Measurements from ENCODE around the gene PEDS1.

Gene PEDS1

DNA sequence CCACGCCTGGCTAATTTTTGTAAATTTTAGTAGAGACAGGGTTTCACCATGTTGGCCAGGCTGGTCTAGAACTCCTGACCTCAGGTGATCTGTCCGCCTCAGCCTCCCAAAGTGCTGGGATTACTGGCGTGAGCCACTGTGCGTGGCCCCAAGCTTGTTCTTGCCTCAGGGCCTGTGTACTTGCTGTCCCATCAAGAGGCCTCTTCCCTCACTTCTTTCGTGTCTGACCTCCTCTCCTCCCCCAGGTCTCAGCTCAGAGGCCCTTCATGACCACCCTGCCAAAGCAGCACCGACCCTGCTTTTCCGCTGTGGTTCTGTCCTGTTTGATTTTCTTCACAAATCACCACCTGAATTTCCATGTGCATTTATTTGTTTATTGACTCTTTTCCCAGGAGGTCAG is 30.1 kb downstream of the PEDS1 start:
- DNase-seq, result no peak
- in situ Hi-C loops (cut with HindIII; ENCODE audit: low pct_ligation_motif_present, low pct_unique_long_range_greater_than_20kb, low sequenced_read_pairs), result no loop called here

DNA sequence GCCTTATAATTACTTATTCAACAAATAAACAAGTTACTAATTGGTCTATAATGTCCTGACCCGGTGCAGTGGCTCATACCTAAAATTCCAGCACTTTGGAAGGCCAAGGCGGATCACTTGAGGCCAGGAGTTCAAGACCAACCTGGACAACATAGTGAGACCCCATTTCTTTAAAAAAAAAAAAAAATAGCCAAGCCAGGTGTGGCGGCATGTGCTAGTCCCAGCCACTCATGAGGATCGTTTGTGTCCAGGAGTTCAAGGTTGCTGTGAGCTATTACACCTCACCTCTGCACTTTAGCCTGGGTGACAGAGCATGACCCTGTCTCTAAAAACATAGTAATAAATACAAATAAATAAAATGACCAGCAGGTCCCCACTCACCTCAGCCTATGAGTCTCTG is 30.8 kb downstream of the PEDS1 start:
- no peak for DNase-seq
- in situ Hi-C loops (cut with HindIII; ENCODE audit: low pct_ligation_motif_present, low pct_unique_long_range_greater_than_20kb, low sequenced_read_pairs), result no loop called here

DNA sequence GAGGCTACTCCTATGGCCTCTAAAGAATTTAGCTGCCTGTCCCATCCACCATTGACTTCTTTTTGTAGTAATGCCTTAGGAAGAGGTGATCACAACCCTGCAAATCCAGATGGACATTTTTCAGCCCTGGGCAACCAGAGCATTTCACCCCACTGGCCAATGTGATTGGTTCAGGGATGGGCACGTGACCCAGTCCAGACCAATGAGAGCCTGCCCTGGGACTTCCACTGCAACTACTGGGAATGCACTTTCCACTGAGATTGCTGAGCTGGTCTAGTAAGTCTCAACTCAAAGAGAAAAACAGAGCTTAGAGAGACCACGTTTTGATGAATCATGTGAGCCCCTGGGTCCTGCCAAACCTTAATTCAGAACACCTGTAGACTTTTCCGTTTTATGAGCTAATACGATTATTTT is 31.7 kb downstream of the PEDS1 start:
- in situ Hi-C loops (cut with HindIII; ENCODE audit: low pct_ligation_motif_present, low pct_unique_long_range_greater_than_20kb, low sequenced_read_pairs), result no loop called here
- no peak for DNase-seq

DNA sequence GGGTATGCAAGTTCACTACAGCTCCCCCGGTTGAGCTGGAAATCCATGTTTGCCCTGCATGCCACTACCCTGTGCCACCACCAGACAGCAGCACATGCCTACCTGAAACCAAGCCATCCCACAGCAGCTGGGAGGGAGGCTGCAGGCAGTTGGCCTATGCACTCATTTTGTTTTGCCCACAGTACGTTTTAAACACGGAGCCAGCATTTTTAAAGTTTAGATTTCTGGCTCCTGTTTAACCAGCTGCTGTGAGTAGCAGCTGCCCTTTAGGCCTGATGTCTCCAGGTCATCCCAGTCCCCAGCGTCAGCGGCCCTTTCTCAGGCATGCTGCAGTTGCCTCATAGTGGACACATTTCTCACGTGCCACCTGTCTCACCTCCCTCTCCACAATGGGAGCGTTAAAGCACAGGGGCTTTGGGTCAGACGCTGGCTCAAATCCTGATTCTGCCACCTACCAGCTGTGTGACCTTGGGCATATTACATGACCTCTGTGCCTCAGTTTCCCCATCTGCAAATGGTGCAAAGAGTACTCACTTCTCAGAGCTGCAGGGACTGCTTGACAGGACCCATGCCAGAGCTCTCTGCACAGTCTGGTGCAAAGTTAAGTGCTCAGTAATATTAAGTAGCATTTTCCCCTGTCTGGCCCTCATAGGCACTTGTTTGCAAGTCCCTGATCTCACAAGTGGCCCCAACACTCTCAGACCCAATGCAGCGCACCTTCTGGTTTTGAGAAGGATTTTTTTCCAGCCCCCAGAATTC is 32.4 kb downstream of the PEDS1 start:
- peak; percentile 67 for DNase-seq
- in situ Hi-C loops (cut with HindIII; ENCODE audit: low pct_ligation_motif_present, low pct_unique_long_range_greater_than_20kb, low sequenced_read_pairs), result no loop called here

DNA sequence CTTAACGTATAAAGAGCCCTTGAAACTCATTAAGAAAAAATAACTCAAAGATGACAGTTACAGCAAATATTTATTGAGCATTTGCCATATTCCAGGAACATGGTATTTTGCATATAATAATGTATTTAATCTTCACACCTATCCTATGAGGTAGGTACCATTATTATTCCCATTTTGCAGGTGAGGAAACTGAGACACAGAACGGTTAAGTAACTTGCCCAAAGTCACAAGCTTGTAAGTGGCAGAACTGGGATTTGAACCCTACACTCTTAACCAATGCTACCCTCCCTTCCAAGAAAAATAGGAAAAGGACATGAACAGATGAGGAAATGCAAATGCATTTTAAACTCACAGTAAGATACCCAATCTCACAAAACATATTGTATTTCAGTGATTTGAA is 35.3 kb downstream of the PEDS1 start:
- in situ Hi-C loops (cut with HindIII; ENCODE audit: low pct_ligation_motif_present, low pct_unique_long_range_greater_than_20kb, low sequenced_read_pairs), result no loop called here
- no peak for DNase-seq

DNA sequence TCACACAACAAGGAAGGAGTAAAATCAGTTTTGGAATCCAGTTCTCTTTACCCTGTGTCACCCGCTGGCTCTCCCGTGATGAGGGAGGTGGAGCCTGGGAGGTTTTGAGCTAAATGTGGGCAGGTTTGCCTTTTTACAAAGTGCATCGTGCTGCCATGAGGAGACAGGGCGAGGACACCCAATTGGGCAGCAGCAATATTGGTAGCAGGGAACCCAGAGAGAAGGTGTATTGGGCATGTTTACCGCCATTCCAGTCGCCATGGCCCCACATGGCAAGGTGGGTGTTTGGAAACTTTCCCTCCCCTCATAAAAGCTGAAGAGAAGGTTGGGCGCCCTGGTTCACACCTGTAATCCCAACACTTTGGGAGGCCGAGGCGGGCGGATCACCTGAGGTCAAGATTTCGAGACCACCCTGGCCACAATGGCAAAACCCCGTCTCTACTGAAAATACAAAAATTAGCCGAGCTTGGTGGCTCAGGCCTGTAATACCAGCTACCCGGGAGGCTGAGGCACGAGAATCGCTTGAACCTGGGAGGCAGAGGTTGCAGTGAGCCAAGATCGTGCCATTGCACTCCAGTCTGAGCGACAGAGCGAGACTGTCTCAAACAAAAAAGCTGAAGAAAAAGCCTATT is 37.0 kb downstream of the PEDS1 start:
- no peak for DNase-seq
- in situ Hi-C loops (cut with HindIII; ENCODE audit: low pct_ligation_motif_present, low pct_unique_long_range_greater_than_20kb, low sequenced_read_pairs), result no loop called here

DNA sequence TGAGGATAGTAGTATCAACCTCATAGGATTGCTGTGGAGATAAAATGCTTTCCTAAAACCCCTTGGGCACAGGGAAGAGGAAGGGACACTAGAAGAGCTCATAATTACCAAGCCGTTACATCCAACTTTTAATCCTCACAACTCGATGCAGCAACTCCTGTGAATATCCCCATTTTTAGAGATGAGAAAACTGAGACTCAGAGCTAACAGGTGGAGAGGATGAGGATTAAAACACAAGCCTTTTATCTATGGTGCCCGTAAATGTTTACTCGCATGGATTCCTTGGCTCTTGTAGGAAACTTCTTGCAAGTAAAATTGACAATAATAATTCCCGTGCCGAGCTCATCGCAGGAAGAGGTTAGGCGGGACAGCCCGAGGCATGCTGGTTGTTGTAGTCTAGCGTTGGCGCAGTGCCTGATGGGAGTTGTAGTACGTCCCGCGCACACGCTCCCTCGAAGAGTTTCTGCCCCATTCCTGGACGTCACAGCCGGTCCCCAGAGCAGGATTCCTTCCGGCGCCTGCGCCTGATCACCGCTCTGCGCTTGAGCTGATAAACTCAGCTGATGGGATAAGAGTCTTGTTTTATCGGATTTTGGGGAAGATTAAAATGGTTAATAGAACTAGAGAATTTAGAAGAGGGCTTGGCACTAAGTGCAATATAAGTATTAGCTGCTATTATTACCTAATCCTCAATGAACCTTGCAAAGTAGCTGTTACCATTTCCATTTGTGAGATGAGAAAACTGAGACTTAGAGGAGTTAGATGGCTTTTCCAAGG is 37.7 kb downstream of the PEDS1 start:
- in situ Hi-C loops (cut with HindIII; ENCODE audit: low pct_ligation_motif_present, low pct_unique_long_range_greater_than_20kb, low sequenced_read_pairs), result no loop called here
- peak; percentile 93 for DNase-seq

DNA sequence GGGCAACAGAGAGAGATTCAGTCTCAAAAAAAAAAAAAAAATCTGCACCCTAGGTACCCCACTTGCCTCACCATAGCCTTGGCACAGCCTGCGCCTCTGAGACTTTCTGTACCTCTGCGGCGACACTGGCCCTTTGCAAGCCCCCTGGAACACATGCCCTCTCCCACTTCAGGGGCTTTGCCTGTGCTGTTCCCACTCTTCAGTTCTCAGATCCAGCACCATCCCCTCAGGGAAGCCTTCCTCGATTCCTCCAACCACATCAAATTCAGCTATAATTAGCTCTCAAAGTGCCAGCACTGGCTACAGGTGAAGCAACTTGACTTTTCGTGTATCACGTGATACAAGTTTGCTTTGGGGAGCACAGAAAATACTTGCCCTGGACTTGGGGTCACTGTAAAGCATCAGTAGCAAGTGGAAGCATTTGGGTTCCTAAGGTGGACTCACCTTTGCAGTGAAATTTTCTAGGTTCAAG is 38.4 kb downstream of the PEDS1 start:
- in situ Hi-C loops (cut with HindIII; ENCODE audit: low pct_ligation_motif_present, low pct_unique_long_range_greater_than_20kb, low sequenced_read_pairs), result no loop called here

DNA sequence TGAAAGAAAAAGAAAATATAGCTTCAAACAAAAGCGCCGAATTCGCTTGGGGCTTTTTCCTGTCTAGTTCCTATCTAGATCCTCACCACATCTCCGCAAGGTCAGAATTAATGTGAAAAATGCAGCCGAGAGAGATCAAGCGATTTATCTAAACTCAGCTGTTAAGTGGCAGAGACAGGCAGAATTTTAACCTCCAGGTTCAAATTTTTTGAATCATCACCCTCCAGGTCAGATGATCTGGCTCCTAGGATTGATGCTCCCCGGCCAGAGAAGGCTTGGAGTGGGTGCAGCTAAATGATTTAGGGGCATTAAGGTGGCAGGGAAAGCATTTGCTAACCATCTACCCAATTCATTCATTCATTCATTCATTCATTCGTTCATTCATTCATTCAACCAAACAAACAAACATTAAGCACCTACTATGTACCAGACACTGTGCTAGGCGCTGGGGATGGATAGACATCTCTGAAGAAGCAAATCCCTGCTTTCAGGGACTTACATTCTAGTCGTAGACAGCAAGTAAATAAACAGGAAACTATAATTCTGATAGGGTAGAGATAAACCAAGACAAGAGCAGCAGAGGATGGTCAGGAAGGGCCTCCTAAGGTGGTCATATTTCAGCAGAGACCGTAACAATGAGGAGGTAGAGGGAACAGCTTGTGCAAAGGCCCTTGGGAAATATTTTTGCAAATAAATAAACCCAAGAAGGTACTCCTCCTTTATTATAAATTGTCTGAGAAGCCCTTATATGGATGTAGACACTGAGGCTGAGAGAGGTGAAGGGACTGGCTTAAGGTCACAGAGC is 39.9 kb downstream of the PEDS1 start:
- no peak for DNase-seq
- in situ Hi-C loops (cut with HindIII; ENCODE audit: low pct_ligation_motif_present, low pct_unique_long_range_greater_than_20kb, low sequenced_read_pairs), result no loop called here

More for the DNA sequence above, 38.4 kb downstream of the PEDS1 start:
- no peak for DNase-seq

DNA sequence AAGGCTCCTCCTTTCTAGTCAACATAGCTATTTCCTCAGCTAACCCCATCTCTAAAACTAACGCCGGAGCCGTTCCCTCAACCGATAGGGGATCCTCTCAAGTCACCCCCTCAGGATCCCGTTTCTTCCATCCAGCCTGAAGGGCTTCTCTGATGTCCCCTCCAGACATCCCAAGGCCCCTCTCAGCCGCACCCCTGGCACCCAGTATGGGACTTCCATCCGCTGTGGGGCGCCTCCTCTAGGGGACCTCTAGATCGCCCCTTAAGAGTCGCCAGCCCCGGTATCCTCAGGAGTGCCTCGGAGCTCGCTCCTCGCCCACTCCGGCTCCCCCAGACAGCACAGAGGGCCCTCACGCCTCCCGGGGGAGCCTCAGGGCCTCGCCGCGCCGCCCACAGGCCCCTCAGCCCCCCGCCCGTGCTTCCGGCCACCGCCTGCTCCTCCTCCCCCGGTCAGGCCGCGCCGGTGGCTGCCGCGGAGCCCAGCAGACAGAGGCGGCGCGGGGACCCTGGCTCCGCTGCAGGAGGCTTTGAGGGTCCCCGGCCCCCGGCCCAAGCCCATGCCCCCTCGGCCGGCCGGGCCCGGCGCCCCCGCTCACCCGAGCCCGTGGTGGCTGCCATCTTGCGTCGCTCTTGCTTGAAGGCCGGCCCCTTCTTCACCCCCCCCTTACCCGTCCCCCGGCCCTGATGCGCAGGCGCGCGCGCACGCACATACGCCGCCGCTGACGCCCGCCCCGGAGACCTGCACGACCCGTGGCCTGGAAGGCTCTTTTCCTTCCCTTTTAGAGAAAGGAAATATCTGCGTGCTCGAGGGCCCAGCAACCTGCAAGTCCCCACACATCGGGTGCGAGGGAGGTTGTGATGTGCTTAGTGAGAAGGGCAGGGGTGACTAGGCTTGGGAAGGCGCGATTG is 40.8 kb downstream of the PEDS1 start, which contains the start of gene UBE2V1:
Gene UBE2V1, minus strand, starts transcription at position 639 of the 908 bp plus-strand sequence. Its CDS starts 22 bp downstream, at position 617.
- DNase-seq, result peak; percentile 78
- in situ Hi-C loops (cut with HindIII; ENCODE audit: low pct_ligation_motif_present, low pct_unique_long_range_greater_than_20kb, low sequenced_read_pairs), result no loop called here

DNA sequence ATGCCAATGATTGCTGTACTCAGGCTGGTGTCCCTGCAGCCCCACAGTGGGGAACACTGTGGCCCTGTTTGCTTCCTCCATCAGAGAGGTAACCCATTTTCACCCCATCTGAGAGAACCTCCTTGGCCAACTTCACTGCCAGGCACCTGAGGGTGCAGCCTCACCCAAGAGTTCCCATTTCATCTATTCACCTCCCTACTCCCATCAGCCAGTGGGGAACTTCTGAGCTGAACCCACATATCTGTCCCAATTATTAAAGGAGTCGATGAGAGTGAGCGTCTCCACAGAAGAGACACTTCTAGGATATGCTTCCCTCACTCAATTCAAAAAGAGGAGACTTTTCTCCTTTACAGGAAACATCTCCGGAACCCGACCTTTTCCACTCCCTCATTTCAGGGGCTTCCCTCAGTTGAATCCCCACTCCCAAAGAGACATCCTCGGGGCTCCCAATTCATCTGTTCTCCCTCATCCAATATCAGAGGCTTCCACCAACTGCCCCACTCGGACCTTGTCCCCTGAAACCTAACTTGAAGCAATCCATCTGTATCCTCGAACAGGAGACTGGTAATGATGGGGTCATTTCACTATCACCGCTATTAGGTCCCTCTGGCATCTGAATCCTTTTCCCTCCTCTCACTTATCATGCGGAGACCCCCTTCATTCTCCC is 41.6 kb downstream of the PEDS1 start:
- DNase-seq, result no peak
- in situ Hi-C loops (cut with HindIII; ENCODE audit: low pct_ligation_motif_present, low pct_unique_long_range_greater_than_20kb, low sequenced_read_pairs), result no loop called here

DNA sequence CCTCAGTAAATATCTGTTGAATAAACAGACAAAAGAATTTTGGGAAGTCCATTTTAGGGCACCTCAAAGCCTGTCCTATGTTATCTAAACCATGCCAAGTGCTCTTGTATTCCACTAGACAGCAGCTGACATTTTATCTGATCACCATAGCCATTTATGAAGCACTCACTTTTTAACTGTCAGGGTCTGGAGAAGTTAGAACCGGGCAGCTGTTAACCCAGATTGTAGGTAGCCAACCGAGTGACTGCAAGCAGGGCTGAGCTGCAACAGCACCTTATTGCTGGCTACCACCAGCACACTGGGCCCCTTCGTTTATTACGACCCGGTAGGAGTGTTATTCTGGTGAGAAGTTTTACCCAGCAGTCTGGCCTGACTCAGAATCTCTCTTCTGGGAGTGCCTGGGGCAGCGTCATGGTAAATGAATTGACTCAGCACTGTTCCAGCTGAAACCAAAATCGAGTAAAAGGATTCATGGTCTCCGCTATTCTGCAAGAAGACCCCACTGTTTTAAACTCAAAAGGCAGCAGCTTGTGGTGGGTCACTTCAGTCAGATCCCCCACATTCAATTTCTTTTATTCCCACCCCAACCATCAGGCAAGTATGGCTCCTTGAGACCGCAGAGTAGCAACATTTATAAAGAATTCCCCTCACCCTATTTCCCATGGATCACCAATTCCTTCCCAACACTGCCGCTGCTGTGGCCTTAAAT is 42.2 kb downstream of the PEDS1 start:
- in situ Hi-C loops (cut with HindIII; ENCODE audit: low pct_ligation_motif_present, low pct_unique_long_range_greater_than_20kb, low sequenced_read_pairs), result no loop called here
- no peak for DNase-seq

DNA sequence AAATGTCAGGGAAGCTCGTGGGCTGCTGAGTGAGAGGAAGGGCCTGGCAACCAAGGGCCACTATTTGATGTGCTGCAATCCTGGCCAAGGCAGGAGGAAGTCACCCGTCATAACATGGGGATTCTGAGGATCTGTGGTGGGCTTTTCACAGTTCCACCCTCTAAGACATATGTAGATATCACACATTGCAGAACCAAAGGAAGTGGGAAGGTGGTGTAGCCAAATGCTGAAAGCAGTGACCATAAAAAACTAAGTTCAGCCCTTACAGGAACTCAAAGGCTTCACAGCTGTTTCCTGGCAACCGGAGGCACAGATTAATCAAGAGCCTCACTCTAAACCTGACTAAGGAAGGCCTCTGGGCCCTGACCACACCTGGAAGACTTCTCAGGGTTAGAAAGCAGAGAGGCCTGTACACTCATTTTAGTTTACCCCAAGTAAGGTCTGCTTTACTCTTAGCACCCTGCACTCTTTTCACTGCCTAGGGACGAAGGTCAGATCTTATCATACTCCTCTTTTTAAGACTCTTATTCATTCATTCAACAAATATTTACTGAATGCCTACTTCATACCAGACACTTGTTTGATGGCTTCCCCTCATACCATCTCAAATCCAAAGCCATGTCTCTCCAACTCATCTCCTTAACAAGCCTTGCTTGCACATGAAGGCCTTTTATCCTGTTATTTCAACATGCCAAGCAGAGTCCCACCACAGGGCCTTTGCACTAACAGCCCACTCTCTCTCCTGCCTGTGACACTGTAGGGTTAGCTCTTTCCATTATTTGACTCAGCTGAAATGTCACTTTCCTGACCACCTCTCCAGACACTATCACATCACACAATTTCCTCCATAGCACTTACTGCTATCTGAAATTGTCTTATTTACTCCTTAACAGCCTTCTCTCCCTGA is 43.1 kb downstream of the PEDS1 start:
- in situ Hi-C loops (cut with HindIII; ENCODE audit: low pct_ligation_motif_present, low pct_unique_long_range_greater_than_20kb, low sequenced_read_pairs), result no loop called here

DNA sequence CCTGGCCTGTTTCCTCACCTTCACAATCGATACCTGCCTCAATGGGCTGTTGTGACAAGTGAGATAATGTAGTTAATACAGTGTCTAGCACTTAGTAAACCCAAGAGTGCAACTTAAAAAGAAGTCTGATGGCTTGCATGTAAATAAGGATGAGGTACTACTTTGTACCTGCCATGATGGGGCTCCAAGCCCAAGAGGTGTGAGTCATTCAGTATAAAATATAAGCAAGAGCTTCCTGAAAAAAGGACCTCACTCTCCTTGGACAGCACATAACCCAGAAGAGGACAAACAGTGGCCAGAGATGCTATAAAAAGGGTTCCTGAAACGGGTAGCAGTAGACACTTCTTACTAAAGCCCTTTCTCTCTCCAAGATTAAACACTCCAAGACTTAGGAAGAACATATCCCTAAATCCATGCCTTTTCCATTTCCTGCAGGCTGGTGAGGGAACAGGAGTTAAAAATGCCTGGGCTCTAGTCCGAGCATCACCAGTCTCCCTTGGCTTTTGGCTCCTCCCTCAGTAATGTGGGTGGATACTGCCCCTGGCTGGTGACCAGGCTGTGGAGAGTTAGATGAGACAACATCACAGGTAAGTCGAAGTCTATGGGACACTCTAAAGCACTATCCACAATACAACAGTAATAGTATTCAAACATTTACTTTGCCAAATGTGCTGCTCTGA is 44.8 kb downstream of the PEDS1 start:
- DNase-seq, result no peak
- in situ Hi-C loops (cut with HindIII; ENCODE audit: low pct_ligation_motif_present, low pct_unique_long_range_greater_than_20kb, low sequenced_read_pairs), result no loop called here

More for the DNA sequence above, 43.1 kb downstream of the PEDS1 start:
- DNase-seq, result no peak

DNA sequence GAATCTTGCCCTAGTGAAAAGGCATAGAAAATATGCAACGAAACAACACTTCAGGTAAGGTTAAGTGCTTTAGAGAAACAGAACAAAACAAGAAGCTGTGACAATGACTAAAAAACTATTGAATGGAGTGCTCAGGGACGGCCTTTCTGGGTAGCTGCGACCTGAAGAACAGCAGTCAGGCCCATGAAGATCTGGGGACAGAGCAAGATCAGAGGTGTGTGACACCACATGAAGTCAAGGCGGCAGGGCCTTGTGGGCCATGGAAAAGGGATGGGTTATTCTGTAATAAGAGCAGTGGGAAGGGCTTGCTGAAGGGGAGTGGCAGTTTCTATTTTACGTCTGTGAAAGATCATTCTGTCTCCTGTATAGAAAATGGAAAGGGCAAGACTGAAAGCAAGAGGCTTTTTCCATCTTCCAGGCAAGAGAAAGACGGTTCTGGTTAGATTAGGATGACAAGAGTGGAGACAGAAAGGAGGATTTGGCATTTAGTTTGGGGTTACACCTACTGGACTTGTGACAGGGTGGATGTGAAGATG is 45.7 kb downstream of the PEDS1 start:
- DNase-seq, result no peak
- in situ Hi-C loops (cut with HindIII; ENCODE audit: low pct_ligation_motif_present, low pct_unique_long_range_greater_than_20kb, low sequenced_read_pairs), result no loop called here
